ENCODE measurements around the gene ABHD16A. TPM values are rescaled to one million over a fixed set of nuclear protein-coding genes. Genes with fewer than 3 reads are reported as not detected.

Gene ABHD16A
- total RNA-seq = 93.0 and 96.9 TPM in 2 replicates
- long read RNA-seq, transcript ABHD16A-201 (20 exons, 2,103 nt) = major isoform, 330 of 387 reads
- long read RNA-seq, transcript ABHD16A-214 (19 exons, 1,892 nt) = minor isoform, 10 of 387 reads
- long read RNA-seq, partial matches to known transcripts = 6 of 387 reads
- long read RNA-seq, other reads (novel, unspliced or antisense) = 41 of 387 reads

DNA sequence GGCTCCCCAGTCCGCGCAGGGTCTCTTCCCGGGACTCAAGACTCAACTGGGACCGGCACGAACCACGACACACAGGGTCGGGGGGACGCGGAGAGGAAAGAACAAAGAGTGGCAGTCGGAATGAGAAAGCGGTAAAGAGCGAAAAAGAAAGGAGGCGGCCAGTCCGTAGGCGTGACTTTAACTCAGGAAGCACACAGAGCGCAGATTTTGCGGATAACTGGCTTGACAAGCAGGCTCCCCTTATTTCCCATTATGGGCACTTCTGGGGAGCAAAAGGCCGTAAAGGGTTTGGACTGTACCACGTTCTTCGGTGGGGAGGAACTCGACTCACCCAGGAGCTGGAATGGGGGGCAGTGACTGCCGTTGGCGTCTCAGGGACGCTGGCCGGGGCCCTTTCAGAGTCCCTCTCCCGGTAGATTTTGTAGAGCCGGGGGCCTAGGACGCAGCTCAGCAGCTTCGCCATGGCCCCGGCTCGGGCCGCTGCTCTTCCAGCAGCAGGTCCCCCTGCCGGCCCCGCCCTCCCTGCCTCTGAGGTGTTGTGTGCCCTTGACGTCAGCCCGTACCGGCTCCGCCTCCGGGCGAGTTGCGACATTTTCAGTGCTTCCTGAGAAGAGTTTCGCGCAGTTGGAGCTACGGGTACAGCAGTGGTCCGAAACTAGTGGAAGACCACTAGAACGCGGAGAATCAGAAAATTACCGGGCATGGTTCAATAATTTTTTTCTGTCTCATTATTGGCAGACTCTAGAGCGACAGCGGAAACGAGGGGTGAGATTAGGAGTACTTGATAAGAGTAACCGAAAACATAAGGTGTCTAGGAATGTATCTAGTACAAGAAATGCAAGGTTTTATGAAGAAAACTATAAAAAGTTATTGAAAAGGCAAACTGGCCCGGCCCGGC is at the start of gene ABHD16A:
Gene ABHD16A (minus strand): TSS at position 506 of the 898 bp plus-strand sequence. CDS start 43 bp downstream, at position 463.
- Mint-ChIP-seq H3K9me3 (ENCODE audit: low read depth) (no peaks in the 10 kb centered on the region), H3K36me3 (ENCODE audit: insufficient read depth) (peaks cover 4% of the 10 kb centered on the region), H3K4me1 (ENCODE audit: low read depth) (peaks cover 18% of the 10 kb centered on the region), H3K27me3 (no peaks in the 10 kb centered on the region), H3K4me3 (ENCODE audit: low read depth) (peak within 1 kb of the TSS; percentile 96), H3K27ac (peak within 1 kb of the TSS; percentile 95)
- peak; percentile 92 for DNase-seq (ENCODE audit: low spot score, unreplicated experiment)
- TF ChIP-seq, protein P1, sequence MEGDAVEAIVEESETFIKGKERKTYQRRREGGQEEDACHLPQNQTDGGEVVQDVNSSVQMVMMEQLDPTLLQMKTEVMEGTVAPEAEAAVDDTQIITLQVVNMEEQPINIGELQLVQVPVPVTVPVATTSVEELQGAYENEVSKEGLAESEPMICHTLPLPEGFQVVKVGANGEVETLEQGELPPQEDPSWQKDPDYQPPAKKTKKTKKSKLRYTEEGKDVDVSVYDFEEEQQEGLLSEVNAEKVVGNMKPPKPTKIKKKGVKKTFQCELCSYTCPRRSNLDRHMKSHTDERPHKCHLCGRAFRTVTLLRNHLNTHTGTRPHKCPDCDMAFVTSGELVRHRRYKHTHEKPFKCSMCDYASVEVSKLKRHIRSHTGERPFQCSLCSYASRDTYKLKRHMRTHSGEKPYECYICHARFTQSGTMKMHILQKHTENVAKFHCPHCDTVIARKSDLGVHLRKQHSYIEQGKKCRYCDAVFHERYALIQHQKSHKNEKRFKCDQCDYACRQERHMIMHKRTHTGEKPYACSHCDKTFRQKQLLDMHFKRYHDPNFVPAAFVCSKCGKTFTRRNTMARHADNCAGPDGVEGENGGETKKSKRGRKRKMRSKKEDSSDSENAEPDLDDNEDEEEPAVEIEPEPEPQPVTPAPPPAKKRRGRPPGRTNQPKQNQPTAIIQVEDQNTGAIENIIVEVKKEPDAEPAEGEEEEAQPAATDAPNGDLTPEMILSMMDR (IDR thresholded peaks at IDR 0.05; ENCODE audit: unreplicated experiment) = no peak

DNA sequence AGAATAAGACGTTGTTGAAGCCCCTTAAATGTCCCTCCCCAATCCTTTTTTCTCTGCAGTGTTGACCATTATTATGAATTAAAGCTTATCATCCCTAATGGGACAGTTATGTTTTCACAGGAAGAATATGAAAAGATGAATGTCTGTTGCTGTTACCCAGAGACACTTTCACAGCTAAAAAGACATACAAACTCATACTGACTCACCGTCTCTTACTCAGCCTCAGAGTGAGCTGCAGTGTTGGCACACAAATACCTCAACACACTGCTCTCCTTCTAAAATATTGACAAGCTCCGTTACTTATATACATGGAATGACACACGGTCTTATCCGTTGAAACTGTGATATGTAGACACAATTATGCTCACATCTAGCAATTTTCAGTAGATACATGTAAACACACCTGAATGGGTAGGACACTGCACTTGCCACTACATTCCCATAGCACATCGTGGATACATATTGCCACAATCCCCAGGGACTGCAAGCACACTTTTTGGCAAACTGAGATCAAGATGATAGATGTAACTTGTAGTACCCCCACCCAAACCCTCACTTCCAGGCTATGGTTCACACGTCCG is 49.7 kb upstream of the ABHD16A start:
- Mint-ChIP-seq H3K9me3 (ENCODE audit: low read depth) (no peaks in the 10 kb centered on the region), H3K36me3 (ENCODE audit: insufficient read depth) (peaks cover 2% of the 10 kb centered on the region), H3K4me3 (ENCODE audit: low read depth) (no peak overlapping the region), H3K27ac (no peak overlapping the region), H3K27me3 (no peaks in the 10 kb centered on the region), H3K4me1 (ENCODE audit: low read depth) (peaks cover 4% of the 10 kb centered on the region)
- DNase-seq (ENCODE audit: low spot score, unreplicated experiment) = no peak
- TF ChIP-seq, protein P1 (IDR thresholded peaks at IDR 0.05; ENCODE audit: unreplicated experiment) = no peak

DNA sequence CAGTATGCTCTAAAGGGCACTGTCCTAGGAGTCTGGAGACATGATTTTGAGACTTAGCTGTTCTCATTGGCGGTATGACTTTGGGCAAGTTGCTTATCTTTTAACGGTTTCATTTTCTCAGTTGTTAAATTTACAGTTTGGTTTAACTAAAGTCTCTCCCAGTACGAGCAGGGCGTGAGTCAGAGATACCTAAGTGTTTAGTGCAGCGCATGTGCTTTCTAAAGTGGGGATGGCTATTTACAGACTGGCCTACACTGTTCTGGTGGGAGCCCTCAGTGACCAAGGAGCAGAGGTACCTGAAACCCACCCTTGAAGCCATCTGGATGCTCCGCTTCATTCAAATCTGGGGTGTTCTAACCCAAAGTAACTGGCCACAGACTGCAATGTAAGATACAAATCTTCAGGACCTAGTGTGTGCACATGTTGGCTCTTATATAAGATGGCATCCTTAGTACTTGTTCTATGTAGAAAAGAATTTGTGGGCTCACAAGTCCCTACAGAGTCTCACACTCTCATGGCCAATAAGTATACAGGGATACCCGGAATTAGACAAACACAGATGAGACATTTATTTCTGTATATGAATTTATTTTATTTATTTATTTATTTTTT is 47.4 kb upstream of the ABHD16A start:
- Mint-ChIP-seq H3K27me3 (no peaks in the 10 kb centered on the region), H3K4me3 (ENCODE audit: low read depth) (no peak overlapping the region)
- TF ChIP-seq, protein P1 (IDR thresholded peaks at IDR 0.05; ENCODE audit: unreplicated experiment) = no peak

DNA sequence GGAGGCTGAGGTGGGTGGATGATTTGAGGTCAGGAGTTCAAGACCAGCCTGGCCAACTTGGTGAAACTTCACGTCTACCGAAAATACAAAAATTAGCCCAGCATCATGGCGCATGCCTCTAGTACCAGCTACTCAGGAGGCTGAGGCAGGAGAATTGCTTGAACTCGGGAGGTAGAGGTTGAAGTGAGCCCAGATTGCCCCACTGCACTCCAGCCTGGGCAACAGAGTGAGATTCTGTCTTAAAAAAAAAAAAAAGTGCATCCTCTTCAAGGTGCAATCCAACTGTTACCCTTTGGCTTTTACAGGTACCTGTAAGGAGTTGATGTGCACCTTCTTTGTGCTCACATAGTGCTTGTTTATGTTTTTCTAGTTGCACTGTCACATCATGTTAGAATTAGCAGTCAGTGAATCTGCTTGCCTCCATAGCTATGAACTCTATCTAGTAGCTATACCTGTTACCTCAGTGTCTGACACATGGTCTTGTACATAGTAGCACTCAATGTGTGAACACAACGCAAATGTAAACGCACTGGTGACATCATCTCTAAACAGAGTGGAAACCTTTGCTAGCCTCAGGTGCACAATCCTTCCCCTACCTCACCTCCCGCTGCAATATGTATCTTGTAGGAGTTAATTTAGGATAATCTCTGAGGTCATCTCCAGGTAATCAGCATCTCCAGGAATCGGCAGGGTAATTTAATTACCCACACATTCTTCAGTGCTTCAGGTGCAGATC is 46.3 kb upstream of the ABHD16A start:
- Mint-ChIP-seq H3K4me3 (ENCODE audit: low read depth) (no peak overlapping the region), H3K27ac (peak overlapping the region; percentile 1), H3K9me3 (ENCODE audit: low read depth) (no peaks in the 10 kb centered on the region), H3K36me3 (ENCODE audit: insufficient read depth) (peaks cover 4% of the 10 kb centered on the region), H3K27me3 (no peaks in the 10 kb centered on the region), H3K4me1 (ENCODE audit: low read depth) (peaks cover 8% of the 10 kb centered on the region)
- TF ChIP-seq, protein P1 (IDR thresholded peaks at IDR 0.05; ENCODE audit: unreplicated experiment) = no peak
- no peak for DNase-seq (ENCODE audit: low spot score, unreplicated experiment)

More for the DNA sequence above, 47.4 kb upstream of the ABHD16A start:
- Mint-ChIP-seq H3K27ac (peak overlapping the region; percentile 52), H3K9me3 (ENCODE audit: low read depth) (no peaks in the 10 kb centered on the region), H3K4me1 (ENCODE audit: low read depth) (peaks cover 4% of the 10 kb centered on the region), H3K36me3 (ENCODE audit: insufficient read depth) (peaks cover 4% of the 10 kb centered on the region)
- DNase-seq (ENCODE audit: low spot score, unreplicated experiment) = no peak
